Tibial nerve (tissue), 4 donors: Measurements from ENCODE around the gene FASN. TPM values are rescaled to one million over a fixed set of nuclear protein-coding genes. Genes with fewer than 3 reads are reported as not detected.
A peak's percentile ranks its signal among the peaks of the same experiment; 100 is the strongest.

Source experiments
- DNase-seq, 2 donors: peaks; one replicate each; pipeline ENCODE4 v3.0.0-alpha.2; 2019; ENCODE audit warnings: low spot score in 2 of 2
- H3K27ac ChIP-seq, 4 donors: fragments of 200-600 bp; sonication (generic) in 3 of 4; one replicate each; pipeline ENCODE4 v1.5.1; 2017 to 2019; ENCODE audit warnings: mild to moderate bottlenecking in 1 of 4
- H3K27me3 ChIP-seq, 2 donors: fragments of 200-600 bp; sonication (generic) in 1 of 2; one replicate each; pipeline versions ENCODE4 v1.5.1 to v1.6.0; 2017 to 2019
- H3K36me3 ChIP-seq, 3 donors: fragments of 200-600 bp; sonication (generic); one replicate each; pipeline ENCODE4 v1.5.1; 2018 to 2019
- H3K4me1 ChIP-seq, 4 donors: fragments of 200-600 bp; sonication (generic) in 3 of 4; one replicate each; pipeline ENCODE4 v1.5.1; 2017 to 2019
- H3K4me3 ChIP-seq, 4 donors: fragments of 200-600 bp; sonication (generic) in 3 of 4; one replicate each; pipeline ENCODE4 v1.5.1; 2017 to 2019; ENCODE audit warnings: mild to moderate bottlenecking in 1 of 4, moderate library complexity in 1 of 4
- H3K9me3 ChIP-seq, 4 donors: fragments of 200-600 bp; sonication (generic) in 3 of 4; one replicate each; pipeline ENCODE4 v1.5.1; 2017 to 2019
- EP300 ChIP-seq, 2 donors: sonication (generic); formaldehyde crosslinking; IDR thresholded peaks; one replicate each; pipeline ENCODE4 v1.6.1; 2017; ENCODE audit warnings: antibody characterized with exemption in 2 of 2, mild to moderate bottlenecking in 1 of 2
- POLR2A ChIP-seq, 2 donors: fragments of 450-650 bp; IDR thresholded peaks; one replicate each; pipeline ENCODE4 v1.6.1; 2017; ENCODE audit warnings: antibody characterized with exemption in 2 of 2, mild to moderate bottlenecking in 2 of 2, moderate library complexity in 2 of 2
- whole genome bisulfite sequencing, 2 donors: methylation state at CpG; one replicate each; pipeline ENCODE4 v1.1.5; 2018; 5-methylcytosine and 5-hydroxymethylcytosine counted together
- total RNA-seq, 4 donors: library from RNA; depleted of rRNA; stranded (reverse); fragments of >200 nt; gene quantifications; one replicate each; pipeline ENCODE4 v1.1.0, GENCODE V29; 2016
- TF ChIP-seq, protein P1 (sequence below), 5 experiments: fragments of 200-600 bp in 3 of 5; fragments of 450-650 bp in 2 of 5; sonication (generic) in 3 of 5; IDR thresholded peaks; one replicate each; pipeline ENCODE4 v1.5.1; 2016 to 2019; ENCODE audit warnings: antibody characterized with exemption in 5 of 5, mild to moderate bottlenecking in 3 of 5, moderate library complexity in 2 of 5

FASN gene
- total RNA-seq, 4 donors from 2014 or later = 129 to 319 (median 160) TPM

DNA sequence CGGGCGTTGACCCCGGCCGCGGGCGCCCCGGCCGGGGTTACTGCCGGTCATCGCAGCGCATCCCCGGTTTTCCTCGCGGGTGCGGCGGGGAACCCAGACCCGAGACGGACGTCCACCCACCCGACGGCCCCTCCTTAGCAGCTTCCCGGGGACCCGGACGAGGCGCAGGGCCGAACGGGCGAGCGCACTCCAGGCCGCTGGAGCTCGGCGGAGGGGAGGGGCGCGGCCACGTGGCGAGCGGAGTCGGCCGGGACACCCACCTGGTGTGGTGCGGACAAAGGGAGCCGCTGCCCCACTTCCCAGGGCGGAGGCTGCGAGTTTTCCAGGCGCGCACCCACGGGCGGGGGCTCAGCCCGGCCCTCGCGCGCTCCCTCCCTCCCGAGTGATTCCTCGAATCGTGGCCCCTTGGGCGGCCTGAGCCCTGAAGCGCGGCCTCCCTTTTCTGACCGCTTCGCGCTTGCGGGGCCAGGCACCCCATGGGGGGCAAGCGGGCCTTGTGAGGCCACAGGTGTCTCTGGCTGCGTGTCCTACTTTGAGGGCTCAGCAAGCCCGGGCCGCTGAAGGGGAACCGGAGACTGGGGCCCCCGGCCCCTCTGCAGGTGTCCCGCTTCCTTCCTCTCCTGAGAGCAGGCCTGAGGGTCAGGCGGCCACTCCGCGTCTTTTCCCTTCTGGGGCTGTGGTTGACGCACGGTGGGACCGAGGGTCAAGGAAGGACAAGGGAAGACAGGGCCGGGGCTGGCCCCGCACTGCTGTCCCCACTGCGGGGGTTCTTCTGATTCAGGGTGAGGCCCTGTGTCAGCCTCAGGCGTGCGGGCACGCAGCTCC lies 1.1 kb upstream of the FASN start:
- Histone ChIP-seq H3K4me3 (peak overlapping the region; percentile 55 to 88 (median 76)), H3K4me1 (peaks cover 3 to 78% (median 44%) of the 10 kb centered on the region in 4 donors), H3K27me3 (no peaks in the 10 kb centered on the region), H3K27ac (peak overlapping the region; percentile 82 to 98 (median 92)), H3K36me3 (peaks cover 0 to 23% (median 4%) of the 10 kb centered on the region in 3 donors), H3K9me3 (no peaks in the 10 kb centered on the region)
- DNase-seq = no peak
- WGBS, 2 donors = 5 to 20% methylated on average over 40 to 53 of the region's 80 CpGs
- TF ChIP-seq, protein P1, sequence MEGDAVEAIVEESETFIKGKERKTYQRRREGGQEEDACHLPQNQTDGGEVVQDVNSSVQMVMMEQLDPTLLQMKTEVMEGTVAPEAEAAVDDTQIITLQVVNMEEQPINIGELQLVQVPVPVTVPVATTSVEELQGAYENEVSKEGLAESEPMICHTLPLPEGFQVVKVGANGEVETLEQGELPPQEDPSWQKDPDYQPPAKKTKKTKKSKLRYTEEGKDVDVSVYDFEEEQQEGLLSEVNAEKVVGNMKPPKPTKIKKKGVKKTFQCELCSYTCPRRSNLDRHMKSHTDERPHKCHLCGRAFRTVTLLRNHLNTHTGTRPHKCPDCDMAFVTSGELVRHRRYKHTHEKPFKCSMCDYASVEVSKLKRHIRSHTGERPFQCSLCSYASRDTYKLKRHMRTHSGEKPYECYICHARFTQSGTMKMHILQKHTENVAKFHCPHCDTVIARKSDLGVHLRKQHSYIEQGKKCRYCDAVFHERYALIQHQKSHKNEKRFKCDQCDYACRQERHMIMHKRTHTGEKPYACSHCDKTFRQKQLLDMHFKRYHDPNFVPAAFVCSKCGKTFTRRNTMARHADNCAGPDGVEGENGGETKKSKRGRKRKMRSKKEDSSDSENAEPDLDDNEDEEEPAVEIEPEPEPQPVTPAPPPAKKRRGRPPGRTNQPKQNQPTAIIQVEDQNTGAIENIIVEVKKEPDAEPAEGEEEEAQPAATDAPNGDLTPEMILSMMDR (IDR thresholded peaks at IDR 0.05) = peak in 1 of 5 experiments; percentile 3
- TF ChIP-seq EP300 (IDR thresholded peaks at IDR 0.05) (peak in 1 of 2 donors; percentile 62), POLR2A (IDR thresholded peaks at IDR 0.05) (no peak)

GRCh38 chr17:82097919-82098168 lies 192 bp downstream of the FASN start:
- peak overlapping the region; percentile 83 to 98 (median 90) for H3K4me3 ChIP-seq
- TF ChIP-seq, protein P1 (IDR thresholded peaks at IDR 0.05) = no peak
- TF ChIP-seq EP300 (IDR thresholded peaks at IDR 0.05) (no peak), POLR2A (IDR thresholded peaks at IDR 0.05) (no peak)
- H3K4me1 ChIP-seq = peaks cover 3 to 68% (median 31%) of the 10 kb centered on the region in 4 donors
- peak overlapping the region; percentile 82 to 98 (median 95) for H3K27ac ChIP-seq
- H3K36me3 ChIP-seq = peaks cover 10 to 36% (median 17%) of the 10 kb centered on the region in 3 donors
- 1% methylated on average over 19 of the region's 36 CpGs; no CpG with 5 or more reads in 1 of the 2 donors for WGBS, 2 donors
- no peaks in the 10 kb centered on the region for H3K9me3 ChIP-seq
- no peak for DNase-seq
- H3K27me3 ChIP-seq = no peaks in the 10 kb centered on the region

DNA sequence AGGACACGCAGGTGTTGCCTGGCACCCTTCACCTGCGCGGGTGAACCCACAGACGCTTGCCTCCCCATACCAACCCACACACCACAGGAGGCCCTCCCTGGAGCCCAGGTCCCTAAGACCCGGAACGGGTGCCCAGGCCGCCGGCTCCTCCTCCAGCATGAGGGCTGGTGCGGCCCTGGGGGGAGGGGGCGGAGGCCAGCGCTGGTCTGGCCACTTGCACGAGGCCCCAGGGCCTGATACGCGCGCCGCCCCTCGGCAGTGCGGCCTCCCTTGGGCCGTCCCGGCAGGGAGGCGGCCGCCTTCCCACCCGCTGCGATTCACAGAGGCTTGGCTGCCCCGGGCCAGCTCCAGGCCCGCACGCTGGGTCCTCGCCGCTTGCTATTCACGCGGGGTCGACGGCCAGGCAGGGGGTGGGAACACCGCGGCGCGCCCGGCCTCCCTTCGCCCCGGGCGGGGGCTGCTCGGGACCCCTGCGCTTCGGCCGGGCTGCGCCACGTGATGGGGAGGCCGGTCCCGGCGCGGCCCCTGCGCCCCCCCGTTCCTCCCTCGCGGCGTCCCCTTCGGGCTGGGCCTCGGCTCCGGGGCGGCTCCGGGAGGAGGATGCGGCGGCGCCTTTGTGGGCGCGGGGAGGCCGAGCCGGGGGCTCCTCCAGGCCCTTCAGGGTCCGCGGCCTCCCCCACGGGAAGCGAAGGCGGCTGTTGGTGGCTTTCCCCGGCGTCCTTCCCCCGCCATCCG lies 685 bp downstream of the FASN start:
- H3K27ac ChIP-seq = peak overlapping the region; percentile 82 to 98 (median 95)
- H3K9me3 ChIP-seq = no peaks in the 10 kb centered on the region
- WGBS, 2 donors = 2 to 8% methylated on average over 5 to 44 of the region's 77 CpGs
- peaks cover 3 to 64% (median 29%) of the 10 kb centered on the region in 4 donors for H3K4me1 ChIP-seq
- DNase-seq = no peak
- TF ChIP-seq EP300 (IDR thresholded peaks at IDR 0.05) (peak in 1 of 2 donors; percentile 13), POLR2A (IDR thresholded peaks at IDR 0.05) (no peak)
- peaks cover 10 to 41% (median 20%) of the 10 kb centered on the region in 3 donors for H3K36me3 ChIP-seq
- H3K4me3 ChIP-seq = peak overlapping the region; percentile 83 to 98 (median 90)
- H3K27me3 ChIP-seq = no peaks in the 10 kb centered on the region

GRCh38 chr17:82096709-82097183 lies 1.3 kb downstream of the FASN start:
- Histone ChIP-seq H3K36me3 (peaks cover 14 to 47% (median 20%) of the 10 kb centered on the region in 3 donors), H3K9me3 (no peaks in the 10 kb centered on the region), H3K4me3 (peak overlapping the region; percentile 83 to 98 (median 90)), H3K4me1 (peaks cover 3 to 58% (median 29%) of the 10 kb centered on the region in 4 donors), H3K27me3 (no peaks in the 10 kb centered on the region), H3K27ac (peak overlapping the region in 3 of 4 donors; percentile 93 to 98 (median 97))
- TF ChIP-seq, protein P1 (IDR thresholded peaks at IDR 0.05) = no peak
- TF ChIP-seq EP300 (IDR thresholded peaks at IDR 0.05) (no peak), POLR2A (IDR thresholded peaks at IDR 0.05) (no peak)
- 45 to 54% methylated on average over 8 of the region's 8 CpGs for WGBS, 2 donors
- no peak for DNase-seq

GRCh38 chr17:82095777-82096708 lies 2.0 kb downstream of the FASN start:
- peaks cover 20 to 54% (median 21%) of the 10 kb centered on the region in 3 donors for H3K36me3 ChIP-seq
- H3K27me3 ChIP-seq = no peaks in the 10 kb centered on the region
- DNase-seq = no peak
- H3K9me3 ChIP-seq = no peaks in the 10 kb centered on the region
- peak overlapping the region in 3 of 4 donors; percentile 93 to 98 (median 97) for H3K27ac ChIP-seq
- TF ChIP-seq, protein P1 (IDR thresholded peaks at IDR 0.05) = no peak
- TF ChIP-seq EP300 (IDR thresholded peaks at IDR 0.05) = no peak
- H3K4me1 ChIP-seq = peaks cover 3 to 50% (median 26%) of the 10 kb centered on the region in 4 donors
- H3K4me3 ChIP-seq = peak overlapping the region in 3 of 4 donors; percentile 83 to 98 (median 91)
- WGBS, 2 donors = 74 to 75% methylated on average over 15 to 26 of the region's 35 CpGs
